ENCODE results near the gene MEGF11.
A peak's percentile ranks its signal among the peaks of the same experiment; 100 is the strongest.
"Not testable (repeated sequence)": the region's sequence is repeated elsewhere in the genome, so short reads cannot be mapped to it uniquely, and the experiment has no call there.

Gene MEGF11

GRCh38 chr15:65990298-65990981 is 263.1 kb downstream of the MEGF11 start:
- Histone ChIP-seq H3K4me3 (ENCODE audit: low read depth, low read length) (no peak overlapping the region), H3K9me3 (ENCODE audit: control insufficient read depth, insufficient read depth, low read length) (no peaks in the 10 kb centered on the region), H3K9ac (ENCODE audit: low read depth, low read length) (no peak overlapping the region), H3K36me3 (ENCODE audit: control insufficient read depth, insufficient read depth, low read length) (no peaks in the 10 kb centered on the region), H3K4me1 (ENCODE audit: control insufficient read depth, insufficient read depth, low read length) (peaks cover 9% of the 10 kb centered on the region), H3K27me3 (ENCODE audit: control insufficient read depth, insufficient read depth, low read length) (no peaks in the 10 kb centered on the region)

GRCh38 chr15:65987100-65987499 is 266.4 kb downstream of the MEGF11 start:
- Histone ChIP-seq H3K9ac (ENCODE audit: low read depth, low read length) (no peak overlapping the region), H3K9me3 (ENCODE audit: control insufficient read depth, insufficient read depth, low read length) (no peaks in the 10 kb centered on the region), H3K4me3 (ENCODE audit: low read depth, low read length) (no peak overlapping the region), H3K36me3 (ENCODE audit: control insufficient read depth, insufficient read depth, low read length) (no peaks in the 10 kb centered on the region), H3K4me1 (ENCODE audit: control insufficient read depth, insufficient read depth, low read length) (peaks cover under 1% of the 10 kb centered on the region), H3K27me3 (ENCODE audit: control insufficient read depth, insufficient read depth, low read length) (peaks cover 4% of the 10 kb centered on the region)

- no peaks in the 10 kb centered on the region for H3K9me3 ChIP-seq (ENCODE audit: control insufficient read depth, insufficient read depth, low read length)
- H3K27me3 ChIP-seq (ENCODE audit: control insufficient read depth, insufficient read depth, low read length) = peaks cover 4% of the 10 kb centered on the region
- H3K4me1 ChIP-seq (ENCODE audit: control insufficient read depth, insufficient read depth, low read length) = peaks cover 3% of the 10 kb centered on the region
- no peak overlapping the region for H3K9ac ChIP-seq (ENCODE audit: low read depth, low read length)
- no peak overlapping the region for H3K4me3 ChIP-seq (ENCODE audit: low read depth, low read length)
- no peaks in the 10 kb centered on the region for H3K36me3 ChIP-seq (ENCODE audit: control insufficient read depth, insufficient read depth, low read length)
These were observed 267.1 kb downstream of the MEGF11 start for GRCh38 chr15:65986416-65986815.

- Histone ChIP-seq H3K9ac (ENCODE audit: low read depth, low read length) (no peak overlapping the region), H3K9me3 (ENCODE audit: control insufficient read depth, insufficient read depth, low read length) (no peaks in the 10 kb centered on the region), H3K36me3 (ENCODE audit: control insufficient read depth, insufficient read depth, low read length) (no peaks in the 10 kb centered on the region), H3K4me3 (ENCODE audit: low read depth, low read length) (no peak overlapping the region), H3K27me3 (ENCODE audit: control insufficient read depth, insufficient read depth, low read length) (peaks cover 4% of the 10 kb centered on the region), H3K4me1 (ENCODE audit: control insufficient read depth, insufficient read depth, low read length) (peaks cover 7% of the 10 kb centered on the region)
These were observed 268.2 kb downstream of the MEGF11 start for GRCh38 chr15:65985387-65985786.

GRCh38 chr15:65982627-65983322 is 270.8 kb downstream of the MEGF11 start:
- H3K9ac ChIP-seq (ENCODE audit: low read depth, low read length) = no peak overlapping the region
- peaks cover 4% of the 10 kb centered on the region for H3K27me3 ChIP-seq (ENCODE audit: control insufficient read depth, insufficient read depth, low read length)
- no peaks in the 10 kb centered on the region for H3K36me3 ChIP-seq (ENCODE audit: control insufficient read depth, insufficient read depth, low read length)
- H3K4me1 ChIP-seq (ENCODE audit: control insufficient read depth, insufficient read depth, low read length) = peaks cover 7% of the 10 kb centered on the region
- peak overlapping the region; percentile 71 for H3K4me3 ChIP-seq (ENCODE audit: low read depth, low read length)
- no peaks in the 10 kb centered on the region for H3K9me3 ChIP-seq (ENCODE audit: control insufficient read depth, insufficient read depth, low read length)

- Histone ChIP-seq H3K27me3 (ENCODE audit: control insufficient read depth, insufficient read depth, low read length) (peaks cover 4% of the 10 kb centered on the region), H3K4me1 (ENCODE audit: control insufficient read depth, insufficient read depth, low read length) (peaks cover 7% of the 10 kb centered on the region), H3K9ac (ENCODE audit: low read depth, low read length) (peak overlapping the region; percentile 29), H3K9me3 (ENCODE audit: control insufficient read depth, insufficient read depth, low read length) (no peaks in the 10 kb centered on the region), H3K4me3 (ENCODE audit: low read depth, low read length) (peak overlapping the region; percentile 71), H3K36me3 (ENCODE audit: control insufficient read depth, insufficient read depth, low read length) (no peaks in the 10 kb centered on the region)
These were observed 271.5 kb downstream of the MEGF11 start for GRCh38 chr15:65981837-65982626.

- peaks cover 4% of the 10 kb centered on the region for H3K27me3 ChIP-seq (ENCODE audit: control insufficient read depth, insufficient read depth, low read length)
- no peaks in the 10 kb centered on the region for H3K36me3 ChIP-seq (ENCODE audit: control insufficient read depth, insufficient read depth, low read length)
- no peaks in the 10 kb centered on the region for H3K9me3 ChIP-seq (ENCODE audit: control insufficient read depth, insufficient read depth, low read length)
- no peak overlapping the region for H3K9ac ChIP-seq (ENCODE audit: low read depth, low read length)
- no peak overlapping the region for H3K4me3 ChIP-seq (ENCODE audit: low read depth, low read length)
- H3K4me1 ChIP-seq (ENCODE audit: control insufficient read depth, insufficient read depth, low read length) = peaks cover 7% of the 10 kb centered on the region
These were observed 272.6 kb downstream of the MEGF11 start for GRCh38 chr15:65980824-65981456.

- H3K4me3 ChIP-seq (ENCODE audit: low read depth, low read length) = no peak overlapping the region
- H3K27me3 ChIP-seq (ENCODE audit: control insufficient read depth, insufficient read depth, low read length) = peaks cover 4% of the 10 kb centered on the region
- H3K36me3 ChIP-seq (ENCODE audit: control insufficient read depth, insufficient read depth, low read length) = no peaks in the 10 kb centered on the region
- H3K4me1 ChIP-seq (ENCODE audit: control insufficient read depth, insufficient read depth, low read length) = peaks cover 7% of the 10 kb centered on the region
- no peaks in the 10 kb centered on the region for H3K9me3 ChIP-seq (ENCODE audit: control insufficient read depth, insufficient read depth, low read length)
- H3K9ac ChIP-seq (ENCODE audit: low read depth, low read length) = no peak overlapping the region
These were observed 273.7 kb downstream of the MEGF11 start for GRCh38 chr15:65979837-65980236.

GRCh38 chr15:65979316-65979715 is 274.2 kb downstream of the MEGF11 start:
- Histone ChIP-seq H3K4me3 (ENCODE audit: low read depth, low read length) (no peak overlapping the region), H3K9ac (ENCODE audit: low read depth, low read length) (no peak overlapping the region), H3K36me3 (ENCODE audit: control insufficient read depth, insufficient read depth, low read length) (no peaks in the 10 kb centered on the region), H3K9me3 (ENCODE audit: control insufficient read depth, insufficient read depth, low read length) (no peaks in the 10 kb centered on the region), H3K27me3 (ENCODE audit: control insufficient read depth, insufficient read depth, low read length) (peaks cover 4% of the 10 kb centered on the region), H3K4me1 (ENCODE audit: control insufficient read depth, insufficient read depth, low read length) (peaks cover 7% of the 10 kb centered on the region)

- H3K4me1 ChIP-seq (ENCODE audit: control insufficient read depth, insufficient read depth, low read length) = peaks cover 10% of the 10 kb centered on the region
- no peak overlapping the region for H3K4me3 ChIP-seq (ENCODE audit: low read depth, low read length)
- H3K9me3 ChIP-seq (ENCODE audit: control insufficient read depth, insufficient read depth, low read length) = no peaks in the 10 kb centered on the region
- H3K9ac ChIP-seq (ENCODE audit: low read depth, low read length) = no peak overlapping the region
- H3K27me3 ChIP-seq (ENCODE audit: control insufficient read depth, insufficient read depth, low read length) = peaks cover under 1% of the 10 kb centered on the region
- H3K36me3 ChIP-seq (ENCODE audit: control insufficient read depth, insufficient read depth, low read length) = no peaks in the 10 kb centered on the region
These were observed 275.4 kb downstream of the MEGF11 start for GRCh38 chr15:65978110-65978509.

GRCh38 chr15:65976196-65976595 is 277.4 kb downstream of the MEGF11 start:
- not testable (repeated sequence) for H3K9ac ChIP-seq (ENCODE audit: low read depth, low read length); H3K4me1 ChIP-seq (ENCODE audit: control insufficient read depth, insufficient read depth, low read length); H3K4me3 ChIP-seq (ENCODE audit: low read depth, low read length); H3K27me3 ChIP-seq (ENCODE audit: control insufficient read depth, insufficient read depth, low read length); H3K9me3 ChIP-seq (ENCODE audit: control insufficient read depth, insufficient read depth, low read length); H3K36me3 ChIP-seq (ENCODE audit: control insufficient read depth, insufficient read depth, low read length)
